Astrocyte of the spinal cord (primary cell): ENCODE measurements around the gene OR52A5.
"Not testable (repeated sequence)": the region's sequence is repeated elsewhere in the genome, so short reads cannot be mapped to it uniquely, and the experiment has no call there.

Experiments
- DNase-seq: peaks from one replicate; pipeline ENCODE4 v3.0.0; 2011; ENCODE audit warnings: low read depth, low spot score
- H3K4me3 ChIP-seq: 2 replicates; pipeline ENCODE4 v1.5.1; 2011; ENCODE audit warnings: low read depth, mild to moderate bottlenecking, low read length, moderate library complexity
- CTCF ChIP-seq: IDR thresholded peaks from 2 replicates; pipeline ENCODE4 v1.5.1; 2012; ENCODE audit warnings: low read depth, mild to moderate bottlenecking, low read length, inconsistent platforms
- in situ Hi-C: cut with HindIII; loops from 2 replicates; pipeline ENCODE4 v1.10.0; 2017; ENCODE audit warnings: low sequenced_read_pairs

Gene OR52A5

GRCh38 chr11:5154657-5155056 is 16.5 kb upstream of the OR52A5 start, which contains the start of gene OR52A1:
OR52A1 (minus strand) TSS chr11:5154757; CDS start chr11:5152369, 2,388 bp downstream.
- in situ Hi-C loops, result no loop called here
- no peak within 1 kb of the TSS for H3K4me3 ChIP-seq
- DNase-seq, result no peak
- TF ChIP-seq CTCF, result no peak

- no peak for TF ChIP-seq CTCF
- in situ Hi-C loops, result no loop called here
- no peak overlapping the region for H3K4me3 ChIP-seq
- DNase-seq, result no peak
These were observed 15.6 kb upstream of the OR52A5 start for GRCh38 chr11:5153574-5154431.

GRCh38 chr11:5151713-5152153 is 13.6 kb upstream of the OR52A5 start:
- no peak for TF ChIP-seq CTCF
- no peak for DNase-seq
- H3K4me3 ChIP-seq, result no peak overlapping the region
- in situ Hi-C loops, result no loop called here

- DNase-seq, H3K4me3 ChIP-seq, in situ Hi-C loops: not testable (repeated sequence)
These were observed 6.0 kb upstream of the OR52A5 start for GRCh38 chr11:5144206-5144605.

- in situ Hi-C loops, result no loop called here
- no peak for TF ChIP-seq CTCF
- H3K4me3 ChIP-seq, result no peak overlapping the region
- no peak for DNase-seq
These were observed 1.1 kb downstream of the OR52A5 start for GRCh38 chr11:5137014-5137413.

GRCh38 chr11:5136261-5136660 is 1.9 kb downstream of the OR52A5 start:
- no peak for DNase-seq
- in situ Hi-C loops, result no loop called here
- TF ChIP-seq CTCF, result no peak
- no peak overlapping the region for H3K4me3 ChIP-seq

- DNase-seq, result no peak
- no peak for TF ChIP-seq CTCF
- in situ Hi-C loops, result no loop called here
- no peak overlapping the region for H3K4me3 ChIP-seq
These were observed 6.4 kb downstream of the OR52A5 start for GRCh38 chr11:5131584-5132335.
